Astrocyte of the hippocampus (primary cell): Measurements from ENCODE around the gene RPUSD3.
"Not testable (repeated sequence)": the region's sequence is repeated elsewhere in the genome, so short reads cannot be mapped to it uniquely, and the experiment has no call there.

ENCODE experiments used
- DNase-seq: peaks from one replicate; pipeline ENCODE4 v3.0.0; 2011; ENCODE audit warnings: low read depth, low spot score

RPUSD3 gene, protein sequence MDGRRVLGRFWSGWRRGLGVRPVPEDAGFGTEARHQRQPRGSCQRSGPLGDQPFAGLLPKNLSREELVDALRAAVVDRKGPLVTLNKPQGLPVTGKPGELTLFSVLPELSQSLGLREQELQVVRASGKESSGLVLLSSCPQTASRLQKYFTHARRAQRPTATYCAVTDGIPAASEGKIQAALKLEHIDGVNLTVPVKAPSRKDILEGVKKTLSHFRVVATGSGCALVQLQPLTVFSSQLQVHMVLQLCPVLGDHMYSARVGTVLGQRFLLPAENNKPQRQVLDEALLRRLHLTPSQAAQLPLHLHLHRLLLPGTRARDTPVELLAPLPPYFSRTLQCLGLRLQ

GRCh38 chr3:9843715-9844438 lies at the start of gene RPUSD3:
TSS of gene RPUSD3 (minus strand) at chr3:9844008. CDS start at chr3:9843990, 18 bp downstream.
- peak; percentile 99 for DNase-seq

DNA sequence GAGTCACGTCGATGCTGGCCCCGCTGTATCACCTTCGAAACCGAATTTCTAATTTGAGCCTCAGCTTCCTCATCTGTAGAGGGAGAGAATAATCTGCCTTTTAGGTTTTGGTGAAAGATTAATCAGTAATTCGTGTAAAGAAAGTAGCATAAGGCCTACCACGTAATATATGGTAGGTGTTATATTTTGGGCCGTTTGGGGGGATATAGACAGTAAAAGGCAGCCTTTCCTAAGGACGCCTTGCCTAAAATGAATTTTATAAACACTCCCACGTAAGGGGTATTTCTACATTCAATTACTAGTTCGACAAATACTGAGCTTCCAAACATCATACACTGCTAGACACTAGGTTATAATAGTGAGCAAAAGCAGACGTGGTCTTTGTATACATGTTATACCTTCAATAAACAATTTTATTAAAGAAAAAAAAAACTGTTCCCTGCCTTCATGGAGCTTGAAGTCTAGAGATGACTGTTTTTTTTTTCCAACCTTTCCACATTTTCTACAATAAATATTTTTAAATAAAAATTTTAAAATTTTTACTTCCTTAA lies 47.3 kb upstream of the RPUSD3 start:
- no peak for DNase-seq

GRCh38 chr3:9890249-9891071 lies 46.7 kb upstream of the RPUSD3 start, which contains the start of gene JAGN1:
TSS of gene JAGN1 (plus strand) at chr3:9890610. CDS start at chr3:9890723, 113 bp downstream.
- peak; percentile 96 for DNase-seq

DNA sequence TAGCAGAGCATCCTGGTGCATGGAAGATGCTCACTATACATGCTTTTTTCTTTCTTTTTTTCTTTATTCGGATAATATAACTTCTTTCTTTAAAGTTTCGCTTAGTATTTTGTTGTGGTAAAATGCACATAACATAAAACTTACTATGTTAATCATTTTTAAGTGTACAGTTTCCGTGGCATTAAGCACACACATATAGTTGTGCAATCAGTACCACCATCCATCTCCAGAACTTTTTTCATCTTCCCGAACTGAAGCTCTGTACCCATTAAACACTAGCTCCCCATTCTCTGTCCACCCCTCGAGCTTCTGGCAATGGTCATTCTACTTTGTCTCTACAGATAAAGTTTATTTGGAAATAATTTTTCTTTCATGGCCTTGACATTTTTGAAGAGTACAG lies 45.6 kb upstream of the RPUSD3 start:
- no peak for DNase-seq

GRCh38 chr3:9888540-9888939 lies 44.7 kb upstream of the RPUSD3 start:
- DNase-seq: no peak

GRCh38 chr3:9887480-9887879 lies 43.7 kb upstream of the RPUSD3 start:
- no peak for DNase-seq

- DNase-seq: no peak
These were observed 42.5 kb upstream of the RPUSD3 start for GRCh38 chr3:9886328-9886727.

DNA sequence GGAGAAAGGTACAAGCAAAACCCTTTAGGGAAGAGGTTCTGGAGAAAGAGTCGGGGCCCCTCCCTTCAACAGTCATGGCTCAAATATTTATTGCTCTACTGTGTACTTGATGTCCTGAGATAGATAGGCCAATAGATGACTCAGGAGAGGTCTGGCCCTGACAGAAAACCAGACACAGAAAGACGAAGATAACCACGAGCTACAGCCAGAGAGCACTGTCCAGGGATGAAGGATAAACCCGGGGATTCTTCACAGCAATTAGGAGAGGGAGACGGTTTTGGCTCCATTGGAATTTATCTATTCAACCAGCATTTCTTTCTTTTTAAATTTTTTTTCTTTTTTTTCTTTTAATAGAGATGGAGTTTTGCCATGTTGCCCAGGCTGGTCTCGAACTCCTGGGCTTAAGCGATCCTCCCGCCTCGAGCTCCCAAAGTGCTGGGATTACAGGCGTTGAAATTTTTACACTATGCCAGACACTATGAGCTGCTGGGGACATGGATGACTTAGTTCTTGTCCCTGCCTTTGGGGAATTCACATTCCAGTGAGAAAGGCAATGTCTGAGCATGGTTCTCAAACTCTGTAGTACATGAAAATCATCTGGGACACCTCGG lies 40.9 kb upstream of the RPUSD3 start:
- DNase-seq: peak; percentile 63

GRCh38 chr3:9883706-9884554 lies 40.1 kb upstream of the RPUSD3 start:
- DNase-seq: no peak

DNA sequence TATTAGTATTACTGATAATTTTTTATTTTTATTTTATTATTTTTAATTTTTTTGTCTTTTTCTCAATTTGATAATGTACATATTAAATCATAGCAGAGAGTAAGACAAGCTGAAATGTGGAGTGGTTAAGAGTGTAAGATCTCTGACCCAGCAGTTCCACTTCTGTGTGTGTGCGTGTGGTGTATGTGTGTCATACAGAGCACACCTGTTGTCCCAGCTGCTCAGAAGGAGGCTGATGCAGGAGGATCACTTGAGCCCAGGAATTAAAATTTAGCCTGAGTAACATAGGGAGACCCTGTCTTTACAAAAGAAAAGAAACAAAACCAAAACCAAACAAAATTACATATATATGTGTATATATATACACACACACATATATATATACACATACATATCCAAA lies 37.6 kb upstream of the RPUSD3 start:
- DNase-seq: no peak

- no peak for DNase-seq
These were observed 36.2 kb upstream of the RPUSD3 start, which contains the start of gene CIDEC for GRCh38 chr3:9879830-9880549. TSS of gene CIDEC (minus strand) at chr3:9880253. CDS start at chr3:9878486, 1,767 bp downstream.

- DNase-seq: no peak
These were observed 34.9 kb upstream of the RPUSD3 start for GRCh38 chr3:9878700-9879099.

DNA sequence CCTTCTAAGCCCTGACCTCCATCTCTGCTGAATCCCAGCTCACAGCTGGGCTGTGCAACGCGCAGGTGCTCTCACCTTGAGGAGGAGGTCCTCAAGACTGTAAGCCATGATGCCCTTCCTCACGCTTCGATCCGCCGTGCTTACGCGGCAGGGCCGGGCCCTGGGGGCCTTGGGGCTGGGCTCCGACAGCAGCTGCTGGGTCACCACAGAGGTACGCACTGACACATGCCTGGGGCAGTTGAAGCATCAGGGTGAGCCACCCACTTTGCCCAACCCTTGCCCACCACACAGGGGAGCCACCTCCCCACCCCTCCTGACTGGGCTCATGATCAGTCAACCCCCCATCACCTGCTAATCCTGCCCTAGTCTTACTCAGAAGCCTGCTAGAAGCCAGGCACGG lies 33.2 kb upstream of the RPUSD3 start:
- DNase-seq: no peak

- not testable (repeated sequence) for DNase-seq
These were observed 32.4 kb upstream of the RPUSD3 start for GRCh38 chr3:9876255-9876654.

GRCh38 chr3:9875448-9875847 lies 31.6 kb upstream of the RPUSD3 start:
- no peak for DNase-seq

- DNase-seq: not testable (repeated sequence)
These were observed 28.3 kb upstream of the RPUSD3 start for GRCh38 chr3:9872067-9872466.

DNA sequence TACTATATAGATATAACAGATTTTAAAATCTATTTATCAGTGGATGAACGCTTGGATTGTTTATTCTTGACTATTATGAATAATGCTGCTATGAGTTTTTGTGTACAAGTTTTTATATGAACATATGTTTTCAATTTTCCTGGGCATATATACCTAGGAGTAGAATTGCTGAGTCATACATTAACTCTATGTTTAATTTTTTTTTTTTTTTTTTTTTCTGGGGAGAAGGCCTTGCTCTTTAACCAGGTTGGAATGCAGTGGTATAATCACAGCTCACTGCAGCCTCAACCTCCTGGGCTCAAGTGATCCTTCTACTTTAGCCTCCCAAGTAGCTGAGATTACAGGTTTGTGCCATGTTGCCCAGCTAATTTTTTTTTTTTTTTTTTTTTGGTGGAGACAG lies 27.2 kb upstream of the RPUSD3 start:
- DNase-seq: no peak

DNA sequence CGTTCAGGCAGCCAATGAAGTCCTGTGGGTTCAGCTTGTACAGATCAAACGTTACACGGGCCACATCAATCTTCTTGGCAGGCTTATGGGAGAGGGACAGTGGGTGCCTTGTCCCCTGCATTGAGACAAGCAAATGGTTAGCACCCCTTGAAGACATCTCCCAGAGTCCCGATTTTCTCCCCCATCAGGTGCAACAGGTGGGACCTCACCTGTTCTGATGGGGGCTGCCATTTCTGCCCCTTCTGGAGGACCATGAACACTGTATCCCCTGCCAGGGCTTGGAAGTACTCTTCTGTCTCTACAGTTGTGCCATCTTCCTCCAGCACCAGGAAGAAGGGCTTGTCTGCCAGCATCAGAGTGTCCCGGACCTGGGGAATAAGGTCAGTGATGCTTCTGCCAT lies 26.1 kb upstream of the RPUSD3 start:
- no peak for DNase-seq

- no peak for DNase-seq
These were observed 23.3 kb upstream of the RPUSD3 start for GRCh38 chr3:9867106-9867505.

DNA sequence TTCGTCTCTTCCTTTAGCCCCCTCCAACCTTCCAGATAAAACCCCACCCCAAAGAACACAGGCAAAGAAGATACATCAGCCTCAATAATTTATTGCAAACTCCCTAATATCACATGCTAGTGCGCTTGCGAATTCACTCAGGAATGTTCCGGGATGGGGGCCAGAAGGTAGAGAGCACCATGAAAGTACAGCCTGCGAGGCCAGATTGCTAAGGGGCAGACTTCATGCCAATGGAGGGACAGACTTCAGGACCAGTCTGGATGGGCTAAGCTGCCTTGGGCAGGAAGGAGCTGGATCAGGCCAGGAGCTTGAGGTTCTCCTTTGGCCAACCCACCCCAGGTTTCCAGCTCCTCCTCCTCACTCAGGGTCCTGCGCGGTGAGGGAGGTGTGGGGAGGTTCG lies 22.8 kb upstream of the RPUSD3 start:
- DNase-seq: peak; percentile 73
